HEK293T (cell line): Measurements from ENCODE around the gene HSD17B11.
"Not testable (repeated sequence)": the region's sequence is repeated elsewhere in the genome, so short reads cannot be mapped to it uniquely, and the experiment has no call there.

ENCODE experiments used
- CTCF ChIA-PET: fragments of 350-600 bp; formaldehyde crosslinking; extraction: SDS; loops from one replicate; lab custom pipeline; 2021; ENCODE audit warnings: antibody characterized with exemption, inconsistent platforms; lab: Yijun Ruan, JAX
- POLR2A ChIA-PET: fragments of 350-600 bp; formaldehyde crosslinking; extraction: SDS; loops from one replicate; lab custom pipeline; 2020; ENCODE audit warnings: antibody characterized with exemption, inconsistent platforms; lab: Yijun Ruan, JAX
- DNase-seq: peaks from one replicate; pipeline ENCODE4 v3.0.0; 2012; ENCODE audit warnings: mixed read lengths; ENCODE audit errors: extremely low spot score
- ARNT ChIP-seq: fragments of 450-650 bp; IDR thresholded peaks from 2 replicates; pipeline ENCODE4 v1.6.1; 2017; ENCODE audit warnings: mild to moderate bottlenecking
- BHLHE40 ChIP-seq: fragments of 450-650 bp; IDR thresholded peaks from 2 replicates; pipeline ENCODE4 v1.6.1; 2016; ENCODE audit warnings: mild to moderate bottlenecking, moderate library complexity, borderline replicate concordance
- CTBP1 ChIP-seq: fragments of 450-650 bp; IDR thresholded peaks from 2 replicates; pipeline ENCODE4 v1.6.1; 2016; ENCODE audit warnings: borderline replicate concordance
- ELF4 ChIP-seq: fragments of 450-650 bp; IDR thresholded peaks from 2 replicates; pipeline ENCODE4 v1.6.1; 2017; ENCODE audit warnings: antibody characterized with exemption
- FOXA1 ChIP-seq: fragments of 450-650 bp; IDR thresholded peaks from 2 replicates; pipeline ENCODE4 v1.6.1; 2016; ENCODE audit warnings: mild to moderate bottlenecking
- FOXK2 ChIP-seq: fragments of 450-650 bp; IDR thresholded peaks from 2 replicates; pipeline ENCODE4 v1.6.1; 2016; ENCODE audit warnings: mild to moderate bottlenecking
- FOXM1 ChIP-seq: fragments of 450-650 bp; IDR thresholded peaks from 2 replicates; pipeline ENCODE4 v1.6.1; 2017; ENCODE audit warnings: mild to moderate bottlenecking, borderline replicate concordance
- HDGF ChIP-seq: fragments of 450-650 bp; IDR thresholded peaks from 2 replicates; pipeline ENCODE4 v1.6.1; 2017; ENCODE audit warnings: antibody characterized with exemption, borderline replicate concordance
- L3MBTL2 ChIP-seq: fragments of 450-650 bp; conservative IDR thresholded peaks from 2 replicates; pipeline ENCODE4 v1.6.1; 2016; ENCODE audit warnings: mild to moderate bottlenecking
- LEF1 ChIP-seq: fragments of 450-650 bp; IDR thresholded peaks from 2 replicates; pipeline ENCODE4 v1.6.1; 2017; ENCODE audit warnings: mild to moderate bottlenecking, borderline replicate concordance
- NFRKB ChIP-seq: fragments of 450-650 bp; IDR thresholded peaks from 2 replicates; pipeline ENCODE4 v1.6.1; 2016; ENCODE audit warnings: mild to moderate bottlenecking, moderate library complexity
- PKNOX1 ChIP-seq: fragments of 450-650 bp; IDR thresholded peaks from 2 replicates; pipeline ENCODE4 v1.6.1; 2016
- SP1 ChIP-seq: fragments of 450-650 bp; IDR thresholded peaks from 2 replicates; pipeline ENCODE4 v1.6.1; 2017
- SUZ12 ChIP-seq: fragments of 450-650 bp; IDR thresholded peaks from 2 replicates; pipeline ENCODE4 v1.6.1; 2016; ENCODE audit warnings: mild to moderate bottlenecking
- TARDBP ChIP-seq: fragments of 450-650 bp; IDR thresholded peaks from 2 replicates; pipeline ENCODE4 v1.6.1; 2016
- ZNF384 ChIP-seq: fragments of 450-650 bp; IDR thresholded peaks from 2 replicates; pipeline ENCODE4 v1.6.1; 2016

HSD17B11 gene

GRCh38 chr4:87387237-87387636, 3.8 kb downstream of the HSD17B11 start:
- POLR2A ChIA-PET: no interaction called here
- CTCF ChIA-PET: no interaction called here
- TF ChIP-seq FOXK2 (no peak), CTBP1 (no peak), ARNT (no peak), ELF4 (no peak), L3MBTL2 (no peak), PKNOX1 (no peak), BHLHE40 (no peak), LEF1 (no peak), SP1 (no peak), SUZ12 (no peak), FOXA1 (no peak), TARDBP (no peak)
- DNase-seq: no peak

- POLR2A ChIA-PET, CTCF ChIA-PET, DNase-seq: not testable (repeated sequence)
Measured at GRCh38 chr4:87384466-87385132, 6.4 kb downstream of the HSD17B11 start.

- ChIA-PET CTCF (no interaction called here), POLR2A (no interaction called here)
- TF ChIP-seq TARDBP (no peak), FOXK2 (no peak), FOXM1 (no peak), LEF1 (no peak), CTBP1 (no peak), HDGF (no peak), NFRKB (no peak), BHLHE40 (no peak), L3MBTL2 (no peak), SUZ12 (no peak), SP1 (no peak), FOXA1 (no peak), ZNF384 (no peak), ARNT (no peak), PKNOX1 (no peak)
- DNase-seq: no peak
Measured at GRCh38 chr4:87382931-87383330, 8.1 kb downstream of the HSD17B11 start.

GRCh38 chr4:87382116-87382515, 8.9 kb downstream of the HSD17B11 start:
- CTCF ChIA-PET: no interaction called here
- DNase-seq: no peak
- POLR2A ChIA-PET: interaction anchor here (1.5 kb wide), 1 partner anchor 9 kb away, joined by 9 read pairs; the partner anchor contains the start of gene HSD17B11
- TF ChIP-seq CTBP1 (no peak), L3MBTL2 (no peak), ARNT (no peak), FOXM1 (no peak), SP1 (no peak), LEF1 (no peak), BHLHE40 (no peak), HDGF (no peak), ELF4 (no peak), NFRKB (no peak), FOXA1 (no peak)

GRCh38 chr4:87377816-87378215, 13.2 kb downstream of the HSD17B11 start:
- DNase-seq: no peak
- TF ChIP-seq ARNT (no peak), SUZ12 (no peak), FOXK2 (no peak), BHLHE40 (no peak), FOXA1 (no peak), ELF4 (no peak), PKNOX1 (no peak), NFRKB (no peak), CTBP1 (no peak), FOXM1 (no peak), LEF1 (no peak), TARDBP (no peak), SP1 (no peak), ZNF384 (no peak), HDGF (no peak), L3MBTL2 (no peak)
- ChIA-PET POLR2A (interaction anchor here (1.9 kb wide), 1 partner anchor 13 kb away, joined by 7 read pairs; the partner anchor contains the start of gene HSD17B11), CTCF (no interaction called here)

GRCh38 chr4:87375719-87376291, 15.2 kb downstream of the HSD17B11 start:
- ChIA-PET CTCF (interaction anchor here (0.6 to 1.4 kb wide), 9 partner anchors 12 to 180 kb away, joined by 3 to 8 read pairs (median 3); partner anchors contain the start of gene HSD17B11), POLR2A (interaction anchor here (1.1 kb wide), 1 partner anchor 15 kb away, joined by 3 read pairs; the partner anchor contains the start of gene HSD17B11)
- no peak for TF ChIP-seq SUZ12
- TF ChIP-seq ARNT: no peak
- TF ChIP-seq NFRKB: no peak
- no peak for TF ChIP-seq ELF4
- no peak for TF ChIP-seq FOXM1
- TF ChIP-seq BHLHE40: no peak
- no peak for TF ChIP-seq LEF1
- no peak for TF ChIP-seq PKNOX1
- TF ChIP-seq HDGF: no peak
- no peak for TF ChIP-seq ZNF384
- TF ChIP-seq TARDBP: no peak
- TF ChIP-seq FOXK2: no peak
- no peak for TF ChIP-seq L3MBTL2
- no peak for TF ChIP-seq SP1
- no peak for TF ChIP-seq FOXA1
- TF ChIP-seq CTBP1: no peak
- DNase-seq: peak; percentile 46
